Esophagus squamous epithelium (tissue), 4 donors: ENCODE results near the gene ADAMTS1.

Source experiments
- CTCF ChIP-seq, 6 experiments: fragments of 450-650 bp in 4 of 6; fragments of 200-600 bp in 2 of 6; sonication (generic) in 2 of 6; IDR thresholded peaks; one replicate each; pipeline ENCODE4 v1.5.1; 2016 to 2019; ENCODE audit warnings: antibody characterized with exemption in 6 of 6, mild to moderate bottlenecking in 4 of 6, moderate library complexity in 4 of 6
- POLR2A ChIP-seq, 4 donors: fragments of 450-650 bp; IDR thresholded peaks; one replicate each; pipeline ENCODE4 v1.6.1; 2017; ENCODE audit warnings: antibody characterized with exemption in 4 of 4, mild to moderate bottlenecking in 4 of 4, moderate library complexity in 3 of 4

- TF ChIP-seq CTCF (IDR thresholded peaks at IDR 0.05) (no peak), POLR2A (IDR thresholded peaks at IDR 0.05) (no peak)
Measured at GRCh38 chr21:26797878-26798456, 47.2 kb downstream of the ADAMTS1 start.
